Purkinje cell (primary cell): Measurements from ENCODE around the gene ZMYM2. TPM values are rescaled to one million over a fixed set of nuclear protein-coding genes. Genes with fewer than 3 reads are reported as not detected.

Experiments used
- polyA plus RNA-seq: library from polyadenylated mRNA; unstranded; fragments of >200 nt; fragmentation: Nextera tagmentation; gene quantifications from 2 replicates; pipeline ENCODE4 v1.2.1, GENCODE V29; 2014

The ZMYM2 gene
- polyA plus RNA-seq: 28.4 and 49.5 TPM in 2 replicates

GRCh38 chr13:19958155-19959111 is at the start of gene ZMYM2:
ZMYM2 (plus strand) TSS chr13:19958727; CDS start chr13:19993073, 34,346 bp downstream.

Other genes starting within 250 kb of the ZMYM2 start
- 21.4 and 24.9 TPM in 2 replicates for gene PSPC1, start 175.8 kb upstream of the ZMYM2 start, polyA plus RNA-seq
- 3.8 and 12.7 TPM in 2 replicates for gene ZMYM5, start 95.1 kb upstream of the ZMYM2 start, polyA plus RNA-seq
- gene GJA3, start 202.3 kb downstream of the ZMYM2 start, polyA plus RNA-seq: 0.05 TPM in 1 of 2 replicates, not detected in the other
- not detected in 2 replicates for gene GJB2, start 234.2 kb downstream of the ZMYM2 start, polyA plus RNA-seq